SK-N-SH treated with all-trans-retinoic acid at 6 μM for 48 hours (cell line): Measurements from ENCODE around the gene PEX5L.

Source experiments
- ARNTL ChIP-seq: fragments of 450-650 bp; formaldehyde crosslinking; IDR thresholded peaks from 2 replicates; pipeline ENCODE4 v1.5.0; 2020; ENCODE audit warnings: low read depth, mild to moderate bottlenecking, moderate library complexity, borderline replicate concordance
- BACH2 ChIP-seq: fragments of 250-450 bp; sonication (Bioruptor Pico); IDR thresholded peaks from 2 replicates; pipeline ENCODE4 v1.9.0; 2021; ENCODE audit warnings: mild to moderate bottlenecking, borderline replicate concordance
- CREB5 ChIP-seq: fragments of 250-450 bp; sonication (Bioruptor Pico); IDR thresholded peaks from 2 replicates; pipeline ENCODE4 v1.5.1; 2020; ENCODE audit warnings: low read depth, mild to moderate bottlenecking, moderate library complexity
- CSRNP3 ChIP-seq: fragments of 250-450 bp; sonication (Bioruptor Pico); IDR thresholded peaks from 2 replicates; pipeline ENCODE4 v1.5.1; 2021; ENCODE audit warnings: mild to moderate bottlenecking, moderate library complexity
- PATZ1 ChIP-seq: fragments of 250-450 bp; sonication (Bioruptor Pico); IDR thresholded peaks from 2 replicates; pipeline ENCODE4 v1.8.0; 2020; ENCODE audit warnings: mild to moderate bottlenecking, moderate library complexity, borderline replicate concordance
- POU6F1 ChIP-seq: fragments of 250-450 bp; sonication (Bioruptor Pico); IDR thresholded peaks from 2 replicates; pipeline ENCODE4 v1.8.0; 2021; ENCODE audit warnings: low read depth, mild to moderate bottlenecking, moderate library complexity, borderline replicate concordance
- PPARA ChIP-seq: fragments of 250-450 bp; sonication (Bioruptor Pico); IDR thresholded peaks from 2 replicates; pipeline ENCODE4 v1.5.0; 2020; ENCODE audit warnings: mild to moderate bottlenecking, borderline replicate concordance
- TSHZ2 ChIP-seq: fragments of 250-450 bp; sonication (Bioruptor Pico); IDR thresholded peaks from 2 replicates; pipeline ENCODE4 v1.5.0; 2020; ENCODE audit warnings: mild to moderate bottlenecking, moderate library complexity
- ZC3H10 ChIP-seq: fragments of 250-450 bp; sonication (Bioruptor Pico); IDR thresholded peaks from 2 replicates; pipeline ENCODE4 v1.5.1; 2021; ENCODE audit warnings: mild to moderate bottlenecking, moderate library complexity
- ZFP3 ChIP-seq: fragments of 250-450 bp; sonication (Bioruptor Pico); IDR thresholded peaks from 2 replicates; pipeline ENCODE4 v1.5.0; 2020; ENCODE audit warnings: mild to moderate bottlenecking, moderate library complexity
- ZNF565 ChIP-seq: fragments of 450-650 bp; formaldehyde crosslinking; conservative IDR thresholded peaks from 2 replicates; pipeline ENCODE4 v1.5.0; 2020; ENCODE audit warnings: low read depth, mild to moderate bottlenecking, moderate library complexity
- ZNF8 ChIP-seq: fragments of 450-650 bp; formaldehyde crosslinking; IDR thresholded peaks from 2 replicates; pipeline ENCODE4 v1.5.0; 2020; ENCODE audit warnings: mild to moderate bottlenecking, moderate library complexity

GRCh38 chr3:180000500-180000899 lies 36.2 kb downstream of the PEX5L start:
- TF ChIP-seq POU6F1 (CRISPR knock-in tag) (no peak), ZNF8 (CRISPR knock-in tag) (no peak), ARNTL (no peak), ZFP3 (CRISPR knock-in tag) (no peak), PATZ1 (CRISPR knock-in tag) (no peak), TSHZ2 (CRISPR knock-in tag) (no peak), PPARA (CRISPR knock-in tag) (no peak), BACH2 (CRISPR knock-in tag) (no peak), ZNF565 (no peak), CREB5 (no peak), CSRNP3 (CRISPR knock-in tag) (no peak), ZC3H10 (CRISPR knock-in tag) (no peak)
